ENCODE results near the gene GDA. TPM values are rescaled to one million over a fixed set of nuclear protein-coding genes. Genes with fewer than 3 reads are reported as not detected.

The GDA gene
- total RNA-seq, 1 experiment from 2014 or later, result 0.49 TPM

GRCh38 chr9:72150127-72150526 is 887 bp downstream of the GDA start:
- no peak for DNase-seq (ENCODE audit: low read depth)

- peak; percentile 70 for DNase-seq (ENCODE audit: low read depth)
Measured at GRCh38 chr9:72150661-72151060, 1.4 kb downstream of the GDA start.

- DNase-seq (ENCODE audit: low read depth), result no peak
Measured at GRCh38 chr9:72151104-72151503, 1.9 kb downstream of the GDA start.

- DNase-seq (ENCODE audit: low read depth), result peak; percentile 70
Measured at GRCh38 chr9:72154468-72155285, 5.4 kb downstream of the GDA start.

GRCh38 chr9:72155301-72155700 is 6.1 kb downstream of the GDA start:
- DNase-seq (ENCODE audit: low read depth), result no peak

- no peak for DNase-seq (ENCODE audit: low read depth)
Measured at GRCh38 chr9:72156586-72156985, 7.3 kb downstream of the GDA start.

- no peak for DNase-seq (ENCODE audit: low read depth)
Measured at GRCh38 chr9:72158680-72159079, 9.4 kb downstream of the GDA start.

GRCh38 chr9:72160446-72161123 is 11.3 kb downstream of the GDA start:
- DNase-seq (ENCODE audit: low read depth), result no peak

- no peak for DNase-seq (ENCODE audit: low read depth)
Measured at GRCh38 chr9:72165326-72165725, 16.1 kb downstream of the GDA start.

- peak; percentile 56 for DNase-seq (ENCODE audit: low read depth)
Measured at GRCh38 chr9:72165821-72166547, 16.7 kb downstream of the GDA start.

GRCh38 chr9:72168075-72168474 is 18.8 kb downstream of the GDA start:
- DNase-seq (ENCODE audit: low read depth), result no peak

- no peak for DNase-seq (ENCODE audit: low read depth)
Measured at GRCh38 chr9:72169178-72169577, 19.9 kb downstream of the GDA start.

GRCh38 chr9:72173080-72173479 is 23.8 kb downstream of the GDA start:
- DNase-seq (ENCODE audit: low read depth), result no peak

- peak; percentile 35 for DNase-seq (ENCODE audit: low read depth)
Measured at GRCh38 chr9:72185561-72185960, 36.3 kb downstream of the GDA start.

GRCh38 chr9:72187121-72187695 is 38.0 kb downstream of the GDA start:
- no peak for DNase-seq (ENCODE audit: low read depth)

- DNase-seq (ENCODE audit: low read depth), result no peak
Measured at GRCh38 chr9:72188232-72188631, 39.0 kb downstream of the GDA start.

GRCh38 chr9:72193478-72193881 is 44.2 kb downstream of the GDA start:
- DNase-seq (ENCODE audit: low read depth), result peak; percentile 23

GRCh38 chr9:72199238-72199637 is 50.0 kb downstream of the GDA start:
- DNase-seq (ENCODE audit: low read depth), result no peak

- no peak for DNase-seq (ENCODE audit: low read depth)
Measured at GRCh38 chr9:72200452-72200851, 51.2 kb downstream of the GDA start.

- no peak for DNase-seq (ENCODE audit: low read depth)
Measured at GRCh38 chr9:72202009-72202408, 52.8 kb downstream of the GDA start.

GRCh38 chr9:72203205-72203803 is 54.1 kb downstream of the GDA start:
- DNase-seq (ENCODE audit: low read depth), result peak; percentile 60

- no peak for DNase-seq (ENCODE audit: low read depth)
Measured at GRCh38 chr9:72204062-72204461, 54.8 kb downstream of the GDA start.

Data from M059J (cell line).